Mucosa of descending colon (tissue), 3 donors: ENCODE measurements around the gene MC2R. TPM values are rescaled to one million over a fixed set of nuclear protein-coding genes. Genes with fewer than 3 reads are reported as not detected.
A peak's percentile ranks its signal among the peaks of the same experiment; 100 is the strongest.
"Not testable (repeated sequence)": the region's sequence is repeated elsewhere in the genome, so short reads cannot be mapped to it uniquely, and the experiment has no call there.

Source experiments
- ATAC-seq: fragments of 200-7000 bp; cut with Tn5 transposase; one replicate; pipeline ENCODE4 v1.9.1; 2020; ENCODE audit warnings: mild to moderate bottlenecking, moderate library complexity
- DNase-seq, 3 donors: peaks; one replicate each; pipeline ENCODE4 v3.0.0-alpha.2; 2020
- H3K36me3 ChIP-seq: fragments of 200-600 bp; one replicate; pipeline ENCODE4 v1.8.0; 2021; ENCODE audit warnings: low read depth, mild to moderate bottlenecking
- H3K4me1 ChIP-seq: fragments of 200-600 bp; one replicate; pipeline ENCODE4 v1.8.0; 2021; ENCODE audit warnings: low read depth, mild to moderate bottlenecking
- H3K4me3 ChIP-seq: fragments of 200-600 bp; one replicate; pipeline ENCODE4 v1.8.0; 2021; ENCODE audit warnings: mild to moderate bottlenecking
- H3K9me3 ChIP-seq: fragments of 200-600 bp; one replicate; pipeline ENCODE4 v1.8.0; 2021; ENCODE audit warnings: mild to moderate bottlenecking
- intact Hi-C, 2 donors: fragments of 100-400 bp; cut with DNase I in 1 of 2; cut with micrococcal nuclease in 1 of 2; formaldehyde crosslinking; loops; one replicate each; pipeline versions ENCODE4 v1.11.0 to v1.11.1; 2022; cut with DNase I, micrococcal nuclease
- total RNA-seq, 3 donors: library from RNA; stranded (reverse); fragmentation: NEBNext Ultra II Directional in 2 of 3; extraction: Animal tissue kit (Norgen Biotek cat#: 25700) in 2 of 3; gene quantifications; one replicate each; pipeline versions ENCODE4 v1.2.1 to v1.2.4, GENCODE V29; 2021 to 2023
- TF ChIP-seq, protein P1 (sequence below): fragments of 200-600 bp; IDR thresholded peaks from one replicate; pipeline ENCODE4 v1.8.0; 2022; ENCODE audit warnings: antibody characterized with exemption, mild to moderate bottlenecking
- donor health status: DM: no; HTN: no; CAD: no; lungs with moderate emphysema.
- donor health status: DM: no; HTN: no; CAD: no.
- donor health status: DM: no; HTN: yes; CAD: no.

The MC2R gene
- total RNA-seq, 3 donors from 2014 or later = not detected

DNA sequence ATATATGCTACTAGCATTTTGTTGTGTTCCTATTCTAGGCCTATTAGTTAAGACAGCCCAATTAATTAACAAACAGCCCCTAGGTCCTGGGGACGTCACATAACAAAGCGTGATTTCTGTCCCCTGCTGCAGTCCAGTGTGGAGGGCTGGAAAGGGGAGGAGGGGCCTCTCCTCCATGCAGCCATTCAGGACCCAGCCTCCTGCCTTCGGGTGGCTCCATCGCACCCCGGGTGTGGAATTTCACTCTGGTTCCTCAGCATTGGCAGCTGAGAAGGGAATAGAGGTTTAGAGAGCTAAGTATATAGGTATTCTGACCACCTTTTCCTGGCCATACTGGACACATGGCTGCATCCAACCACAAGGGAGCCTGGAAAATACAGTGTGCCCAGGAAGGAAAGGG is 42.4 kb downstream of the MC2R start:
- intact Hi-C loops = no loop called here
- TF ChIP-seq, protein P1, sequence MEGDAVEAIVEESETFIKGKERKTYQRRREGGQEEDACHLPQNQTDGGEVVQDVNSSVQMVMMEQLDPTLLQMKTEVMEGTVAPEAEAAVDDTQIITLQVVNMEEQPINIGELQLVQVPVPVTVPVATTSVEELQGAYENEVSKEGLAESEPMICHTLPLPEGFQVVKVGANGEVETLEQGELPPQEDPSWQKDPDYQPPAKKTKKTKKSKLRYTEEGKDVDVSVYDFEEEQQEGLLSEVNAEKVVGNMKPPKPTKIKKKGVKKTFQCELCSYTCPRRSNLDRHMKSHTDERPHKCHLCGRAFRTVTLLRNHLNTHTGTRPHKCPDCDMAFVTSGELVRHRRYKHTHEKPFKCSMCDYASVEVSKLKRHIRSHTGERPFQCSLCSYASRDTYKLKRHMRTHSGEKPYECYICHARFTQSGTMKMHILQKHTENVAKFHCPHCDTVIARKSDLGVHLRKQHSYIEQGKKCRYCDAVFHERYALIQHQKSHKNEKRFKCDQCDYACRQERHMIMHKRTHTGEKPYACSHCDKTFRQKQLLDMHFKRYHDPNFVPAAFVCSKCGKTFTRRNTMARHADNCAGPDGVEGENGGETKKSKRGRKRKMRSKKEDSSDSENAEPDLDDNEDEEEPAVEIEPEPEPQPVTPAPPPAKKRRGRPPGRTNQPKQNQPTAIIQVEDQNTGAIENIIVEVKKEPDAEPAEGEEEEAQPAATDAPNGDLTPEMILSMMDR = no peak
- ATAC-seq = no peak
- Histone ChIP-seq H3K4me3 (no peak overlapping the region), H3K9me3 (no peaks in the 10 kb centered on the region), H3K36me3 (no peaks in the 10 kb centered on the region), H3K4me1 (no peaks in the 10 kb centered on the region)
- no peak for DNase-seq

DNA sequence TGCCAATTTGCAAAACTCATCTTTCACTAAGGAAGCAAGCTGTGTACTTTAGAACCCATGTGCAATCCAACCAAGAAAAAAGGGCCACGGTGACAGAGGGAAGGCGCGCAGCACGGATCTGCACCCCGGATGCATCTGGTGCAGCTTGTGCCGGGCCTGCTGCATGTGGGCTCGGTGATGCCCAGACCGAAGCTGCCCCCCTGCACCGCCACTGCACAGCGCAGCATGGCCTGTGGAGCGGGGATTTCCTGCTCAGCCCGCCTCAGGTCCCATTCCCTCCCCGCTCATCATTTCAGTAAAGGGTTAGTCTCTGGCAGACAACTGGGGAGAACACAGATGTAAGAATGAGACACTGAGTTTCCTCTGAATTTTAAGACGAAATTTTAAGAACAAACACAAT is 43.0 kb downstream of the MC2R start:
- Histone ChIP-seq H3K9me3 (no peaks in the 10 kb centered on the region), H3K36me3 (no peaks in the 10 kb centered on the region), H3K4me1 (no peaks in the 10 kb centered on the region), H3K4me3 (no peak overlapping the region)
- no peak for ATAC-seq
- no peak for DNase-seq
- TF ChIP-seq, protein P1 = no peak
- intact Hi-C loops = no loop called here

DNA sequence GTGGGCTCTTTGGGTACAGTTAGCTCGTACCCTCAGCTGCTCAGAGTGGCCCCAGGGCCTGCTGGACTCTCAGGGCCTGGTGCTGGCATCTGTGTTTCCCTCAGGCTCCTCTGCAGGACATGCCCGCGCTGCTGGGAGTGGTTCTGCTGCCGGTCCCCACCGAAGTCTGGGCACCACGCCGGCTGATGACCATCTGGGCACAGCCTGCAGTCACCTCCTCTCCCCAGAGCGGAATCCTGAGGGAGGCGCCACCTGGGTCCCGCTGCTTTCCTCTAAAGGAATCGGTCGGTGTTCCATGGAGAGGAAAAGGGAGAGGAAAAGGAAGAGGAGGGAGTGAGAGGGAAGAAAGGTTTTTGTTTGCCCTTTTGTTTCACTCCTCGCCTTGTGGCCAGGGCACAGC is 43.6 kb downstream of the MC2R start:
- no peaks in the 10 kb centered on the region for H3K9me3 ChIP-seq
- TF ChIP-seq, protein P1 = no peak
- intact Hi-C loops = no loop called here

DNA sequence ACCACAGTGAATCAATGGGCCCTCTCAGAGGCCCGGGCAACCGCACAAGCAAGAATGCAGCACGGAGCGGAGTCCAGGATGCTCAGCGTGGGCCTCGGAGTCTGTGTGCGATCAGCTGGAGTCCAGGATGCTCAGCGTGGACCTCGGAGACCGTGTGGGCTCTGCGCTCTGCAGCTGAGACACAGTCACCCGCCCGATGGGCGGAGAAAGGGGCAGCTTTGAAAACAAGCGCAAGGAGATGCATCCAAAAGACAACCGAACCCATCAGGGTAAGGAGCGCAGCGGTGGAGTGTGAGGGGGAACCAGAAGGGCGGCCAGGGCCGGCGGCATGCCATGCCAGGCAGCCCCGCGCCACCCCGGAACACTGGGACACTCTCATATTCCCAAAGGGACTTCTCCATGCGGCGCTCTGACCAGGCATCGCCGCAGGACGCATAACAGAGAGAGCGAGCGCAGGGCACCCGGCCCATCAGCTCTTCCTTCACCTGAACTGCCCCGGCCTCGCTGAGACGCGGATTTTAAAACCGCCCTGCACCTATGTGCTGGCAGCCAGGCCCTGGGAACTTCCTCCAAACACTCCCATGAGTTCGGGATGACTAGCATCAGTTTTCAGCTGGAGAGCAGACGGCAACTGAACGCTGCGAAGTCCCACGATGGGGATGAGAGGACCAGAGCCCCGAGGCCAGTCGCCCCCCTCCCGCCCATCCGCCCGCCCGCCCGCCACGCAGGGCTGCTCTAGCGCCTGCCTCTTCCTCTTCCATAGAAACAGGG is 46.6 kb downstream of the MC2R start:
- intact Hi-C loops = no loop called here
- Histone ChIP-seq H3K9me3 (no peaks in the 10 kb centered on the region), H3K36me3 (no peaks in the 10 kb centered on the region), H3K4me1 (no peaks in the 10 kb centered on the region), H3K4me3 (no peak overlapping the region)
- TF ChIP-seq, protein P1 = no peak
- DNase-seq = no peak
- peak; percentile 21 for ATAC-seq

More for the DNA sequence above, 43.6 kb downstream of the MC2R start:
- ATAC-seq = no peak
- DNase-seq = no peak
- no peak overlapping the region for H3K4me3 ChIP-seq
- no peaks in the 10 kb centered on the region for H3K36me3 ChIP-seq
- H3K4me1 ChIP-seq = no peaks in the 10 kb centered on the region

DNA sequence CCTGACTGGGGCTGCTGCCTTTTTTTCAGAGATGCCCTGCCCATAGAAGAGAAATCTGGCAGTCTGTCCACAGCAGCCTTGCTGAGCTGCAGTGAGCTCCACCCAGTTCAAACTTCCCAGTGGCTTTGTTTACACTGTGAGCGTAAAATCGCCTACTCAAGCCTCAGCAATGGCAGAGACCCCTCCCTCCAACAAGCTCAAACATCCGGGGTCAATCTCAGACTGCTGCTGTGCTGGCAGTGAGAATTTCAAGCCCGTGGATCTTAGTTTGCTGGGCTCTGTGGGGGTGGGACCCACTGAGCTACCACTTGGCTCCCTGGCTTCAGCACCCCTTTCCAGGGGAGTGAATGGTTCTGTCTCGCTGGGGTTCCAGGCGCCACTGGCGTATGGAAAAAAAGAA is 52.4 kb downstream of the MC2R start:
- DNase-seq (peak in 2 of 3 donors; percentile 17 to 42), ATAC-seq (peak; percentile 80)
- intact Hi-C loops = not testable (repeated sequence)

DNA sequence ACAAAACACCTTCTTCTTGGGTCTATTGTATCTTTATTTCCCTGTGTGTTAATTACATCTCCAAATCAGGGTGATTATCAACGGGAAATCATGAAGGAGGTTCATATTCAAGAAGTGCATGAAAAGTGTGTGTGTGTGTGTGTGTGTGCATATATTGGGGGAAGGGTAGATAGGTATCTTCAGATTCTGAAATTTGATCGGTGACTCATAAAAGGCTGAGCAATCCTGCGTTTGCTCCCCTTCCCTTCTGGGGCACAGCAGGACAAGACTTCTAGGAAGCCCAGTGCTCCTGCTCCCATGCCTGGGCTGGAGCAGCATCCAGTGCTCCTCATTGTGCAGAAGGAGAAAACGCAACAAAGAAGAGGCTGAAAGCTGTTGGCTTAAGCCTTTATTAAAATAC is 65.5 kb downstream of the MC2R start:
- Histone ChIP-seq H3K4me3 (no peak overlapping the region), H3K9me3 (no peaks in the 10 kb centered on the region), H3K4me1 (no peaks in the 10 kb centered on the region), H3K36me3 (no peaks in the 10 kb centered on the region)
- TF ChIP-seq, protein P1 = no peak
- ATAC-seq (no peak), DNase-seq (no peak)
- intact Hi-C loops = no loop called here

More for the DNA sequence above, 52.4 kb downstream of the MC2R start:
- not testable (repeated sequence) for H3K4me3 ChIP-seq, H3K36me3 ChIP-seq, H3K4me1 ChIP-seq, H3K9me3 ChIP-seq
